ENCODE measurements around the gene ARL3. TPM values are rescaled to one million over a fixed set of nuclear protein-coding genes. Genes with fewer than 3 reads are reported as not detected.

ARL3 gene
- total RNA-seq, 1 experiment from 2014 or later: 13.3 TPM

- ATAC-seq: peak; percentile 79
- H3K36me3 ChIP-seq (ENCODE audit: control insufficient read depth in 1 of 2, insufficient read depth in 2 of 2, low read length in 2 of 2): peaks cover 8 to 14% of the 10 kb centered on the region in 2 experiments; a peak in 2 of 4 replicates
- no peaks in the 10 kb centered on the region for H3K9me2 ChIP-seq (ENCODE audit: insufficient read depth)
- DNase-seq (ENCODE audit: low read depth, low spot score): no peak
- no peak overlapping the region for H3K27ac ChIP-seq (ENCODE audit: low read depth, low read length)
- no peaks in the 10 kb centered on the region for H3K9me3 ChIP-seq (ENCODE audit: control insufficient read depth in 1 of 2, insufficient read depth in 1 of 2, low read depth in 1 of 2, low read length in 2 of 2)
- ChIA-PET RAD21 (ENCODE audit: low non-redundant PET in 1 of 2, low total read pairs in 2 of 2, uncharacterized antibody in 2 of 2, unreplicated experiment in 2 of 2) (no interaction called here), POLR2A (interaction anchor here (1.1 to 1.9 kb wide), 2 partner anchors 8 to 20 kb away, joined by 3 to 4 read pairs; partner anchors contain the start of genes ARL3, SFXN2 and WBP1L), CTCF (no interaction called here)
- peak overlapping the region; percentile 5; the same call in 1 of the 2 replicates for H3K4me2 ChIP-seq (ENCODE audit: low read length)
- H3K27me3 ChIP-seq (ENCODE audit: insufficient read depth, low read length): no peaks in the 10 kb centered on the region
- H3K4me1 ChIP-seq (ENCODE audit: control insufficient read depth in 1 of 2, insufficient read depth in 2 of 2, low read length in 2 of 2): peaks cover 0 to 6% of the 10 kb centered on the region in 2 experiments; a peak in 2 of 4 replicates
- H4K20me1 ChIP-seq (ENCODE audit: insufficient read depth): no peaks in the 10 kb centered on the region
- no TSS peak for BruUV-seq (replicated peaks)
- intact Hi-C loops (cut with micrococcal nuclease): loop anchor here (10.0 kb wide), 1 partner anchor 750 kb away; no protein-coding TSS in a partner anchor
- no peak overlapping the region for H3K4me3 ChIP-seq (replicated peaks in 1 of 2; ENCODE audit: low read depth in 1 of 2, low read length in 2 of 2)
- H3K79me2 ChIP-seq (ENCODE audit: insufficient read depth, low read length): no peaks in the 10 kb centered on the region
- TF ChIP-seq REST (IDR thresholded peaks at IDR 0.05; ENCODE audit: low read depth): no peak
- no peak for TF ChIP-seq RAD21 (IDR thresholded peaks at IDR 0.05; ENCODE audit: low read depth)
- no peak for TF ChIP-seq EZH2 (IDR thresholded peaks at IDR 0.05)
- TF ChIP-seq YY1 (IDR thresholded peaks at IDR 0.05; ENCODE audit: extremely low read depth, insufficient replicate concordance, low read depth, low read length): no peak
- no peak for TF ChIP-seq CTCF (IDR thresholded peaks at IDR 0.05 in 2 of 3, conservative IDR thresholded peaks at IDR 0.05 in 1 of 3; ENCODE audit: borderline replicate concordance in 1 of 3, insufficient read depth in 1 of 3, low read depth in 2 of 3, low read length in 2 of 3)
- TF ChIP-seq SP1 (IDR thresholded peaks at IDR 0.05; ENCODE audit: low read depth): no peak
- no peak for TF ChIP-seq MAX (IDR thresholded peaks at IDR 0.05)
- no peak overlapping the region for H3K9ac ChIP-seq (ENCODE audit: low read length)
- no peak overlapping the region for H2AFZ ChIP-seq (ENCODE audit: low read depth, low read length, poor library complexity, severe bottlenecking)
Observed at GRCh38 chr10:102735065-102735562, 20.9 kb upstream of the ARL3 start.

All from HCT116 (cell line).